ENCODE results near the gene CASP2. TPM values are rescaled to one million over a fixed set of nuclear protein-coding genes. Genes with fewer than 3 reads are reported as not detected.

CASP2 gene
- total RNA-seq, 6 experiments from 2014 or later: 22.4 to 29.6 (median 25.0) TPM

GRCh38 chr7:143316492-143316891, 28.3 kb downstream of the CASP2 start:
- Mint-ChIP-seq H3K36me3 (ENCODE audit: low read depth) (no peaks in the 10 kb centered on the region), H3K9me3 (no peaks in the 10 kb centered on the region)

DNA sequence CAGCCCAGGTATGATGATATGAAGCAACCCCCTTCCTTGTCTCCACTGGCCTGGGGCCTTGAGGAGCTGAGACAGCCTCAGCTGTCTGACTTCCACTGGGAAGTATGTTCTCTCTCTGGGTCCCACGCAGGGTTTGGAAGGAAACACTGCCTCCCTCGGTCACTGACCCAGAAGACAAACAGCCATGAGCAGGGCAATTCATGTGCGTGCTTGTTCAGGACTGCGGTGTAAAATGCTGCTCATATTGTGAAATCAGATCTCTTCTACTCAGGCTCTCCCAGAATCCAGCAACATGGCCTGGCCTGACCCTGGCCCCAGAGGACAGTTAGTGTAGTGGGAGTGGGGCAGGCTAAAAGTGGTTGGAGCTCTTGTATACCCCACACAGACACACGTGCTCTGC, 30.5 kb downstream of the CASP2 start:
- no peak overlapping the region for H3K4me3 Mint-ChIP-seq
- no peak overlapping the region for H3K27ac Mint-ChIP-seq
- no peak for DNase-seq
- H3K36me3 Mint-ChIP-seq (ENCODE audit: low read depth): no peaks in the 10 kb centered on the region
- H3K9me3 Mint-ChIP-seq: no peaks in the 10 kb centered on the region
- peaks cover 17% of the 10 kb centered on the region for H3K27me3 Mint-ChIP-seq (ENCODE audit: insufficient read depth)
- TF ChIP-seq, protein P1, sequence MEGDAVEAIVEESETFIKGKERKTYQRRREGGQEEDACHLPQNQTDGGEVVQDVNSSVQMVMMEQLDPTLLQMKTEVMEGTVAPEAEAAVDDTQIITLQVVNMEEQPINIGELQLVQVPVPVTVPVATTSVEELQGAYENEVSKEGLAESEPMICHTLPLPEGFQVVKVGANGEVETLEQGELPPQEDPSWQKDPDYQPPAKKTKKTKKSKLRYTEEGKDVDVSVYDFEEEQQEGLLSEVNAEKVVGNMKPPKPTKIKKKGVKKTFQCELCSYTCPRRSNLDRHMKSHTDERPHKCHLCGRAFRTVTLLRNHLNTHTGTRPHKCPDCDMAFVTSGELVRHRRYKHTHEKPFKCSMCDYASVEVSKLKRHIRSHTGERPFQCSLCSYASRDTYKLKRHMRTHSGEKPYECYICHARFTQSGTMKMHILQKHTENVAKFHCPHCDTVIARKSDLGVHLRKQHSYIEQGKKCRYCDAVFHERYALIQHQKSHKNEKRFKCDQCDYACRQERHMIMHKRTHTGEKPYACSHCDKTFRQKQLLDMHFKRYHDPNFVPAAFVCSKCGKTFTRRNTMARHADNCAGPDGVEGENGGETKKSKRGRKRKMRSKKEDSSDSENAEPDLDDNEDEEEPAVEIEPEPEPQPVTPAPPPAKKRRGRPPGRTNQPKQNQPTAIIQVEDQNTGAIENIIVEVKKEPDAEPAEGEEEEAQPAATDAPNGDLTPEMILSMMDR (IDR thresholded peaks at IDR 0.05): no peak
- peaks cover 4% of the 10 kb centered on the region; the same call in 1 of the 2 replicates for H3K4me1 Mint-ChIP-seq (ENCODE audit: low read depth)

More at GRCh38 chr7:143316492-143316891, 28.3 kb downstream of the CASP2 start:
- Mint-ChIP-seq H3K4me1 (ENCODE audit: low read depth) (no peaks in the 10 kb centered on the region), H3K4me3 (no peak overlapping the region), H3K27ac (no peak overlapping the region), H3K27me3 (ENCODE audit: insufficient read depth) (peaks cover 17% of the 10 kb centered on the region)
- TF ChIP-seq, protein P1 (IDR thresholded peaks at IDR 0.05): no peak
- no peak for DNase-seq

DNA sequence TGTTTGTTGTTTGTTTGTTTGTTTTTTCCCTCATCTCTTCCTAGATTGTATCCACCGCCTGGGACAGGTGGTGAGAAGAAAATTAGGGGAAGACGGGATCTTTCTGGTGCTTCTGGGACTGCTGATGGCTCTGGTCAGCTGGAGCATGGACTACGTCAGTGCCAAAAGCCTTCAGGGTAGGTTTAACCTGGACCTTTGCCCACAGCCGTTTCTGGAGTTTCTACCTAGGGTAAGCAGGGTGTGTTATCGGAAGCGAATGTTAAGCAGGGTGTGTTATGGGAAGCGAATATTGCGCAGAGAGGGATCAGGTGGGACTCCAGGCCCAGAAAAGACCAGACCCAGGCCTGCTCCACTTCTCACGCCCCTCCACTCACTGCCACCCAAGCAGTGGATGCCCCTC, 32.5 kb downstream of the CASP2 start:
- H3K9me3 Mint-ChIP-seq: no peaks in the 10 kb centered on the region
- peaks cover 14% of the 10 kb centered on the region for H3K4me1 Mint-ChIP-seq (ENCODE audit: low read depth)
- no peak overlapping the region for H3K27ac Mint-ChIP-seq
- no peaks in the 10 kb centered on the region for H3K36me3 Mint-ChIP-seq (ENCODE audit: low read depth)
- TF ChIP-seq, protein P1 (IDR thresholded peaks at IDR 0.05): no peak
- peaks cover 16% of the 10 kb centered on the region for H3K27me3 Mint-ChIP-seq (ENCODE audit: insufficient read depth)
- DNase-seq: no peak
- no peak overlapping the region for H3K4me3 Mint-ChIP-seq

- no peaks in the 10 kb centered on the region for H3K36me3 Mint-ChIP-seq (ENCODE audit: low read depth)
- no peak overlapping the region for H3K27ac Mint-ChIP-seq
- DNase-seq: no peak
- H3K4me1 Mint-ChIP-seq (ENCODE audit: low read depth): peaks cover 16% of the 10 kb centered on the region
- H3K4me3 Mint-ChIP-seq: no peak overlapping the region
- H3K9me3 Mint-ChIP-seq: no peaks in the 10 kb centered on the region
- peaks cover 16% of the 10 kb centered on the region for H3K27me3 Mint-ChIP-seq (ENCODE audit: insufficient read depth)
- TF ChIP-seq, protein P1 (IDR thresholded peaks at IDR 0.05): no peak
Observed at GRCh38 chr7:143321242-143321641, 33.1 kb downstream of the CASP2 start.

DNA sequence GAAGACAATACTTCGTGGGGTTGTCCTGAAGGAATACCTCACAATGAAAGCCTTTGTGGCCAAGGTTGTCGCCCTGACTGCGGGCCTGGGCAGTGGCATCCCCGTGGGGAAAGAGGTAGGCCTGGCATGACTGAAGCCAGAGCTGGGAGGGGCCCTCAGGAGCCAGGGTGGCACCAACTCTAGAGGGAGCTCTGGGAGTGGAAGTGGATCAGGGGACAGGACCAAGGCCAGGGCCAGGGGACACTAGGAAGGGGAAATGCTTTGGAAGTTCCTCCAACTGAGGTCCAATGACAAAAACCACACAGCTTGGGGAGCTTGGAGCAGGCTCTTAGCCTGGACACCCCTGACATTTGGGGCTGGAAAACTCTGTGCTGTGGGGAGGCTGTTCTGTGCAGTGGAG, 33.6 kb downstream of the CASP2 start:
- Mint-ChIP-seq H3K4me1 (ENCODE audit: low read depth) (peaks cover 16% of the 10 kb centered on the region), H3K4me3 (no peak overlapping the region), H3K36me3 (ENCODE audit: low read depth) (no peaks in the 10 kb centered on the region), H3K27ac (no peak overlapping the region), H3K27me3 (ENCODE audit: insufficient read depth) (peaks cover 16% of the 10 kb centered on the region), H3K9me3 (no peaks in the 10 kb centered on the region)
- DNase-seq: peak; percentile 14
- TF ChIP-seq, protein P1 (IDR thresholded peaks at IDR 0.05): no peak; the same call in 1 of the 2 replicates
